Activated T-cell treated with anti-CD3 and anti-CD28 coated beads, Interleukin-2, amount 50 U/mL, for 4 hours (primary cell): Measurements from ENCODE around the gene IFNA6. TPM values are rescaled to one million over a fixed set of nuclear protein-coding genes. Genes with fewer than 3 reads are reported as not detected.
"Not testable (repeated sequence)": the region's sequence is repeated elsewhere in the genome, so short reads cannot be mapped to it uniquely, and the experiment has no call there.

ENCODE experiments used
- ATAC-seq, 2 donors: fragments of 200-7000 bp; cut with Tn5 transposase; one replicate each; pipeline ENCODE4 v1.10.0; 2021
- DNase-seq: peaks from one replicate; pipeline ENCODE4 v3.0.0-alpha.2; 2020
- H3K27me3 Mint-ChIP-seq: one replicate; pipeline ENCODE4 v1.8.0; 2021; ENCODE audit warnings: low read depth, mixed read lengths
- H3K36me3 Mint-ChIP-seq: one replicate; pipeline ENCODE4 v1.8.0; 2022; ENCODE audit warnings: mixed read lengths; ENCODE audit not compliant: insufficient read depth
- H3K4me1 Mint-ChIP-seq: one replicate; pipeline ENCODE4 v1.8.0; 2021; ENCODE audit warnings: low read depth, mixed read lengths
- H3K4me3 Mint-ChIP-seq: one replicate; pipeline ENCODE4 v1.8.0; 2021; ENCODE audit warnings: mild to moderate bottlenecking, moderate library complexity, mixed read lengths
- H3K9me3 Mint-ChIP-seq: one replicate; pipeline ENCODE4 v1.8.0; 2021; ENCODE audit warnings: mixed read lengths
- total RNA-seq, 3 donors: library from RNA; stranded (reverse); gene quantifications; one replicate each; pipeline ENCODE4 v1.2.1, GENCODE V29; 2021

IFNA6 gene
- total RNA-seq: not detected

- H3K27me3 Mint-ChIP-seq: peaks cover 21% of the 10 kb centered on the region
- no peaks in the 10 kb centered on the region for H3K4me1 Mint-ChIP-seq
- no peak within 1 kb of the TSS for H3K4me3 Mint-ChIP-seq
- DNase-seq (no peak), ATAC-seq (no peak)
- peaks cover 5% of the 10 kb centered on the region for H3K9me3 Mint-ChIP-seq
- peaks cover 2% of the 10 kb centered on the region for H3K36me3 Mint-ChIP-seq
Measured at GRCh38 chr9:21350787-21351186, at the start of gene IFNA6. IFNA6 (minus strand) TSS chr9:21350887; CDS start chr9:21350887, 0 bp downstream.

GRCh38 chr9:21399956-21400355, 49.3 kb upstream of the IFNA6 start:
- Mint-ChIP-seq H3K4me3 (no peak overlapping the region), H3K27me3 (peaks cover 66% of the 10 kb centered on the region)

GRCh38 chr9:21398955-21399489, 48.3 kb upstream of the IFNA6 start:
- H3K4me3 Mint-ChIP-seq: no peak overlapping the region
- no peaks in the 10 kb centered on the region for H3K9me3 Mint-ChIP-seq
- peaks cover 61% of the 10 kb centered on the region for H3K27me3 Mint-ChIP-seq
- ATAC-seq (no peak), DNase-seq (no peak)
- peaks cover 18% of the 10 kb centered on the region for H3K4me1 Mint-ChIP-seq
- no peaks in the 10 kb centered on the region for H3K36me3 Mint-ChIP-seq

More at GRCh38 chr9:21399956-21400355, 49.3 kb upstream of the IFNA6 start:
- Mint-ChIP-seq H3K36me3 (no peaks in the 10 kb centered on the region), H3K4me1 (peaks cover 18% of the 10 kb centered on the region), H3K9me3 (no peaks in the 10 kb centered on the region)
- ATAC-seq (no peak), DNase-seq (no peak)

GRCh38 chr9:21395778-21396717, 45.4 kb upstream of the IFNA6 start:
- Mint-ChIP-seq H3K27me3 (peaks cover 65% of the 10 kb centered on the region), H3K9me3 (no peaks in the 10 kb centered on the region), H3K4me1 (peaks cover 10% of the 10 kb centered on the region), H3K4me3 (peak overlapping the region; percentile 74), H3K36me3 (no peaks in the 10 kb centered on the region)
- DNase-seq (peak; percentile 59), ATAC-seq (peak; percentile 73 to 81)

GRCh38 chr9:21392270-21392669, 41.6 kb upstream of the IFNA6 start:
- Mint-ChIP-seq H3K9me3 (no peaks in the 10 kb centered on the region), H3K27me3 (peaks cover 70% of the 10 kb centered on the region), H3K36me3 (no peaks in the 10 kb centered on the region), H3K4me1 (peaks cover 8% of the 10 kb centered on the region), H3K4me3 (no peak overlapping the region)
- DNase-seq (no peak), ATAC-seq (peak; percentile 59 to 68)

GRCh38 chr9:21385131-21385670, 34.5 kb upstream of the IFNA6 start, which contains the start of gene IFNA2:
IFNA2 (minus strand) TSS chr9:21385398; CDS start chr9:21385329, 69 bp downstream.
- Mint-ChIP-seq H3K27me3 (peaks cover 53% of the 10 kb centered on the region), H3K4me1 (peaks cover 10% of the 10 kb centered on the region), H3K4me3 (no peak within 1 kb of the TSS), H3K9me3 (no peaks in the 10 kb centered on the region), H3K36me3 (no peaks in the 10 kb centered on the region)
- ATAC-seq: no peak
- DNase-seq: no peak

GRCh38 chr9:21383627-21384026, 32.9 kb upstream of the IFNA6 start:
- DNase-seq (no peak), ATAC-seq (no peak)
- H3K36me3 Mint-ChIP-seq: no peaks in the 10 kb centered on the region
- no peak overlapping the region for H3K4me3 Mint-ChIP-seq
- peaks cover 10% of the 10 kb centered on the region for H3K4me1 Mint-ChIP-seq
- H3K27me3 Mint-ChIP-seq: peaks cover 48% of the 10 kb centered on the region
- no peaks in the 10 kb centered on the region for H3K9me3 Mint-ChIP-seq

- no peaks in the 10 kb centered on the region for H3K9me3 Mint-ChIP-seq
- H3K36me3 Mint-ChIP-seq: no peaks in the 10 kb centered on the region
- H3K4me3 Mint-ChIP-seq: no peak overlapping the region
- DNase-seq: no peak
- peak; percentile 90 to 92 for ATAC-seq
- peaks cover 47% of the 10 kb centered on the region for H3K27me3 Mint-ChIP-seq
- H3K4me1 Mint-ChIP-seq: peaks cover 10% of the 10 kb centered on the region
Measured at GRCh38 chr9:21381448-21382339, 31.0 kb upstream of the IFNA6 start.

GRCh38 chr9:21371467-21371866, 20.8 kb upstream of the IFNA6 start:
- H3K27me3 Mint-ChIP-seq: peaks cover 29% of the 10 kb centered on the region
- not testable (repeated sequence) for H3K9me3 Mint-ChIP-seq, H3K4me3 Mint-ChIP-seq, DNase-seq, ATAC-seq, H3K4me1 Mint-ChIP-seq, H3K36me3 Mint-ChIP-seq

- ATAC-seq: no peak
- H3K4me3 Mint-ChIP-seq: no peak within 1 kb of the TSS
- H3K4me1 Mint-ChIP-seq: no peaks in the 10 kb centered on the region
- DNase-seq: no peak
- peaks cover 17% of the 10 kb centered on the region for H3K27me3 Mint-ChIP-seq
- H3K9me3 Mint-ChIP-seq: no peaks in the 10 kb centered on the region
- no peaks in the 10 kb centered on the region for H3K36me3 Mint-ChIP-seq
Measured at GRCh38 chr9:21367957-21368356, 17.3 kb upstream of the IFNA6 start, which contains the start of gene IFNA13. IFNA13 (minus strand) TSS chr9:21368057; CDS start chr9:21368010, 47 bp downstream.

- not testable (repeated sequence) for DNase-seq, H3K36me3 Mint-ChIP-seq, H3K9me3 Mint-ChIP-seq, H3K4me3 Mint-ChIP-seq, H3K4me1 Mint-ChIP-seq, ATAC-seq
- H3K27me3 Mint-ChIP-seq: peaks cover 17% of the 10 kb centered on the region
Measured at GRCh38 chr9:21367169-21367568, 16.5 kb upstream of the IFNA6 start.

- DNase-seq: no peak
- Mint-ChIP-seq H3K27me3 (peaks cover 9% of the 10 kb centered on the region), H3K4me3 (no peak overlapping the region), H3K4me1 (peaks cover 16% of the 10 kb centered on the region), H3K9me3 (no peaks in the 10 kb centered on the region), H3K36me3 (no peaks in the 10 kb centered on the region)
- no peak for ATAC-seq
Measured at GRCh38 chr9:21362287-21362686, 11.6 kb upstream of the IFNA6 start.

- ATAC-seq: peak; percentile 90 to 91
- Mint-ChIP-seq H3K27me3 (peaks cover 4% of the 10 kb centered on the region), H3K36me3 (peaks cover 2% of the 10 kb centered on the region), H3K4me3 (peak overlapping the region; percentile 59), H3K9me3 (peaks cover 5% of the 10 kb centered on the region), H3K4me1 (peaks cover 20% of the 10 kb centered on the region)
- no peak for DNase-seq
Measured at GRCh38 chr9:21357479-21358460, 7.1 kb upstream of the IFNA6 start.
